Cardiac fibroblast (primary cell): Measurements from ENCODE around the gene NCOR2.

Source experiments
- DNase-seq, 2 donors: peaks; one replicate each; pipeline versions ENCODE4 v3.0.0 to v3.0.0-alpha.2; 2010; ENCODE audit warnings: low read depth in 2 of 2
- H3K4me3 ChIP-seq, 2 donors: replicated peaks in 1 of 2; 1 replicate in 1 of 2; 2 replicates in 1 of 2; pipeline ENCODE4 v1.5.1; 2011; ENCODE audit warnings: low read depth in 2 of 2, low read length in 2 of 2, mild to moderate bottlenecking in 2 of 2, moderate library complexity in 1 of 2
- CTCF ChIP-seq: IDR thresholded peaks from one replicate; pipeline ENCODE4 v1.5.1; 2011; ENCODE audit warnings: low read depth, mild to moderate bottlenecking, low read length, inconsistent platforms

NCOR2 gene

GRCh38 chr12:124601706-124602105, 34.3 kb upstream of the NCOR2 start:
- TF ChIP-seq CTCF, result no peak

GRCh38 chr12:124599074-124599999, 31.9 kb upstream of the NCOR2 start:
- peak; percentile 55 to 86 for DNase-seq
- H3K4me3 ChIP-seq, result no peak overlapping the region
- TF ChIP-seq CTCF, result peak; percentile 52

More at GRCh38 chr12:124601706-124602105, 34.3 kb upstream of the NCOR2 start:
- no peak overlapping the region for H3K4me3 ChIP-seq
- DNase-seq, result no peak

GRCh38 chr12:124597041-124597440, 29.6 kb upstream of the NCOR2 start:
- no peak for TF ChIP-seq CTCF
- DNase-seq, result no peak
- H3K4me3 ChIP-seq, result no peak overlapping the region

GRCh38 chr12:124595444-124595843, 28.0 kb upstream of the NCOR2 start:
- H3K4me3 ChIP-seq, result no peak overlapping the region
- TF ChIP-seq CTCF, result no peak
- no peak for DNase-seq

- DNase-seq, result no peak
- no peak for TF ChIP-seq CTCF
- H3K4me3 ChIP-seq, result no peak overlapping the region
Measured at GRCh38 chr12:124594851-124595250, 27.4 kb upstream of the NCOR2 start.

- no peak for TF ChIP-seq CTCF
- no peak for DNase-seq
- H3K4me3 ChIP-seq, result no peak overlapping the region
Measured at GRCh38 chr12:124593851-124594401, 26.5 kb upstream of the NCOR2 start.
